NCI-H2171 (cell line): ENCODE results near the gene TNS4.

Experiments used
- DNase-seq: peaks from one replicate; lab custom pipeline; 2025; lab: John Stamatoyannopoulos, UW

The TNS4 gene

DNA sequence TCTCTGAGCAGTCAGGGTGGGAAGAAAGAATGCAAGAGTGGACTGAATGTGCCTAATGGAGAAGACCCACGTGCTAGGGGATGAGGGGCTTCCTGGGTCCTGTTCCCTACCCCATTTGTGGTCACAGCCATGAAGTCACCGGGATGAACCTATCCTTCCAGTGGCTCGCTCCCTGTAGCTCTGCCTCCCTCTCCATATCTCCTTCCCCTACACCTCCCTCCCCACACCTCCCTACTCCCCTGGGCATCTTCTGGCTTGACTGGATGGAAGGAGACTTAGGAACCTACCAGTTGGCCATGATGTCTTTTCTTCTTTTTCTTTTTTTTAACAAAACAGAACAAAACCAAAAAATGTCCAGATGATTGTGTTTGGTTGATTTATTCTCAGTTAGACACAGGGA lies 44.1 kb downstream of the TNS4 start:
- DNase-seq, result no peak

DNA sequence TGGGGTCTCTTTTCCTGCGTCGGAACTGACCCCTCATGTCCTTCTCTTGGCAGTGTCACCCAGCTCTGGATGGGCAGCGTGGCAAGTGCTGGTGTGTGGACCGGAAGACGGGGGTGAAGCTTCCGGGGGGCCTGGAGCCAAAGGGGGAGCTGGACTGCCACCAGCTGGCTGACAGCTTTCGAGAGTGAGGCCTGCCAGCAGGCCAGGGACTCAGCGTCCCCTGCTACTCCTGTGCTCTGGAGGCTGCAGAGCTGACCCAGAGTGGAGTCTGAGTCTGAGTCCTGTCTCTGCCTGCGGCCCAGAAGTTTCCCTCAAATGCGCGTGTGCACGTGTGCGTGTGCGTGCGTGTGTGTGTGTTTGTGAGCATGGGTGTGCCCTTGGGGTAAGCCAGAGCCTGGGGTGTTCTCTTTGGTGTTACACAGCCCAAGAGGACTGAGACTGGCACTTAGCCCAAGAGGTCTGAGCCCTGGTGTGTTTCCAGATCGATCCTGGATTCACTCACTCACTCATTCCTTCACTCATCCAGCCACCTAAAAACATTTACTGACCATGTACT lies 44.9 kb downstream of the TNS4 start:
- no peak for DNase-seq

- DNase-seq, result no peak
Measured at GRCh38 chr17:40454613-40454995, 46.8 kb downstream of the TNS4 start.

- DNase-seq, result no peak
Measured at GRCh38 chr17:40453881-40454612, 47.4 kb downstream of the TNS4 start.

DNA sequence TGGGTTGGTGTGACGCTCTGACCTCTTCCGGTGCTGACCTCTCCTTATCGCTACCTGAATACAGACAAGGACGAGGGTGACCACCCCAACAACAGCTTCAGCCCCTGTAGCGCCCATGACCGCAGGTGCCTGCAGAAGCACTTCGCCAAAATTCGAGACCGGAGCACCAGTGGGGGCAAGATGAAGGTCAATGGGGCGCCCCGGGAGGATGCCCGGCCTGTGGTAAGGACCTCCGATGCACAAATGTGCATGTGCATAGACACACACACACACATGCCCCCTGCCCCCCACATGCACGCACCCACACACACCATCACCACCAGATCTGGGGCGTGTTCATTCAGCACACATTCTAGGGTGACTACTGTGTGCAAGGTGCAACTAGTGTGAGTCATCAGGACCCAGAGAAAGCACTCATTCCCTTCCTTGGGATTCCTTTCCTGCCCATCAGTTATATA lies 48.5 kb downstream of the TNS4 start:
- no peak for DNase-seq

- no peak for DNase-seq
Measured at GRCh38 chr17:40452216-40452787, 49.1 kb downstream of the TNS4 start.

GRCh38 chr17:40451420-40451819 lies 50.0 kb downstream of the TNS4 start:
- no peak for DNase-seq

DNA sequence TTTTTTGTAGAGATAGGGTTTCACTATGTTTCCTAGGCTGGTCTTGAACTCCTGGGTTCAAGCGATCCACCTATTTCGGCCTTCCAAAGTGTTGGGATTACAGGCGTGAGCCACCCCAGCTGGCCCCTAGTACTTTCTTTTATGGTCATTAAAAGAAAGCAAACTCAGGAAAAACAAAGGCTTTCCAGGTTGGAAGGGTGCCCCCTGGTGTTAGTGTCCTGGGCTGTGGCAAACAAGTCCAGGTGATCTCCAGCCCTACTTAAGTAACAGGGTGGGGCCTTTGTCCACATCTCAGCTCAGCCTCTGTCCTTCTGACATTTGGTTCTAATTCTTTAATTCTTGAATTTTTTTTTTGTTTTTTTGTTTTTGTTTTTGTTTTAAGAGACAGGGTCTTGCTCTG lies 51.2 kb downstream of the TNS4 start:
- DNase-seq, result no peak

DNA sequence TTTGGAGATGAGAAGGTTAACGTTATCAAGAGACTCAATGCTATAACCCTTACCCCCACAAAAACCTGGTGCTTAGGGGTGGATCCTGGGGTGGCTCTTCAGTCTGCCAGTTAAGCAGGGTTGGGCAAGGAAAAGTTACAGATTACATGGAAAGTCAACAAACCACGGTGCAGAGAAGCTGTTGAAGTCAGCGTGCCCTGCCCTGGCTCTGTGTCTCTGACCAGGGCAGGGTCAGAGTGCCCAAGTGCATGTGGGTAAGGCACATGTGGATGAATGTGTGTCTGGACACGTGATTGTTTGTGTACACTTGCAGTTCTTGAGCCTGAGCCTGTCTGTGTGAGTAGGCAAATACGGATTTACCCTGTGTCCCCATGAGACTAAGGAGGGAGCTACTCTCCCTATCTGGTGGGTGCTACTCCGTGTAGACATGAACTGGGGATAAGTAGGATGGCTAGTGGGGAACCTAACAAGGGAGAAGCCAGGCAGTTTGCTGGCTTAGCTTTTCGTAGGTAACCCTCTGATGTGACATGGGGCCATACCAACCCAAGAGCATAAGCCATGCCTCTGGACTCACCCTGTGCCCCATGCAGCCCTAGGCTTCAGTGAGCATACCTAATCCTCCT lies 52.7 kb downstream of the TNS4 start:
- DNase-seq, result no peak

- no peak for DNase-seq
Measured at GRCh38 chr17:40448213-40448638, 53.2 kb downstream of the TNS4 start.

DNA sequence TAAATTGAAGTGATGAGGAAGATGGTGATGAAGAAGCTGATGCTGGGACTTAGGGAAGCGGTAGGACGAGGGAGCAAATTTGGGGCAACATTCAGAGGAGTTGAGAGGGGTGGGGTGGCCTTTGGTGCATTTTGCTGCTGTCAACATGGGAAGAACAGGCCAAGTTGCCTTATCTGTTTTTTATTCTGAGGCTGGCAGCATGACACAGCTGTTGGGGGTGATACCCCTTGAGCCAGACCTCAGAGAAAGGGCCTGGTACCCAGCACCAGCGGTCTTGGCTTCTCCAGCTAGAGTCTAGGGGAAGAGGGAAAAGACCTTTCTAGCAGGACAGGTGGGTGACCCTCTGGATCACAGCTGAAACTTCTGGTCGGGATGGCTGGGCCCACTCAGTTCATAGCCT lies 53.6 kb downstream of the TNS4 start:
- DNase-seq, result no peak

GRCh38 chr17:40447148-40447644 lies 54.2 kb downstream of the TNS4 start:
- no peak for DNase-seq

- no peak for DNase-seq
Measured at GRCh38 chr17:40445751-40446468, 55.5 kb downstream of the TNS4 start.

- no peak for DNase-seq
Measured at GRCh38 chr17:40443988-40444899, 57.2 kb downstream of the TNS4 start.

DNA sequence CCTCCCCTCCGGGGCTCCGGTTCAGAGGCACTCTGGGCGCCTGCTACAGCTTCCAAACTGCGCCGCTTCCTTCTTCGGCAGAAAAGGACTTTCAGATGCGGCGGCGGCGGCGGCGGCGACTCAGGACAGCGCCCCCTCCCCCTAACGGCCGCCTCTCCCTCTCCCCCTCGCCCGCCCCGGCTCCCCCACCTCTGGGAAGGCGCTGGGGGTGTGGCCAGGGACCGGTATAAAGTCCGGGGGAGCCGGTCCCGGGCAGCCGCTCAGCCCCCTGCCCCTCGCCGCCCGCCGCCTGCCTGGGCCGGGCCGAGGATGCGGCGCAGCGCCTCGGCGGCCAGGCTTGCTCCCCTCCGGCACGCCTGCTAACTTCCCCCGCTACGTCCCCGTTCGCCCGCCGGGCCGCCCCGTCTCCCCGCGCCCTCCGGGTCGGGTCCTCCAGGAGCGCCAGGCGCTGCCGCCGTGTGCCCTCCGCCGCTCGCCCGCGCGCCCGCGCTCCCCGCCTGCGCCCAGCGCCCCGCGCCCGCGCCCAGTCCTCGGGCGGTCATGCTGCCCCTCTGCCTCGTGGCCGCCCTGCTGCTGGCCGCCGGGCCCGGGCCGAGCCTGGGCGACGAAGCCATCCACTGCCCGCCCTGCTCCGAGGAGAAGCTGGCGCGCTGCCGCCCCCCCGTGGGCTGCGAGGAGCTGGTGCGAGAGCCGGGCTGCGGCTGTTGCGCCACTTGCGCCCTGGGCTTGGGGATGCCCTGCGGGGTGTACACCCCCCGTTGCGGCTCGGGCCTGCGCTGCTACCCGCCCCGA lies 58.0 kb downstream of the TNS4 start, which contains the start of gene IGFBP4:
IGFBP4 (plus strand) TSS at position 255 of the 792 bp plus-strand sequence; CDS start at position 541, 286 bp downstream.
- DNase-seq, result peak; percentile 62

- no peak for DNase-seq
Measured at GRCh38 chr17:40442392-40443195, 58.8 kb downstream of the TNS4 start.

DNA sequence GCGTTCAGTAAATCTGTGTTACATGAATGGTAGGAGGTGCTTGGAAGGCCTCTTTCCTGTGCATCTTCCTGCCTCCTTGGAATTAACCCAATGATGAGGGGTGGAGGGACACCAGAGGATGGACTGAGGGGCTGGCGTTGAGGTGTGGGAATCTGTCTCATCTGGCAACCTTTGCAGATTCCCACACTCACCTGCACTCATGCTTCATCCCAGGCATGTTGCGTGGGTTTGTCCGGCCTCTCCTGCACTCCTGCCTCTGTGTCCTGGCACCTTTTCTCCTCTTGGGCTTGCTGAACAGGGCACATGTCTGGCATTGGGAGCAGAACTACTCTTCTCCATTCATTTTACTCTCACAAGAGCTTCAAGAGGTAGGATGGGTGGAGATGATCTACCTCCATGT lies 61.3 kb downstream of the TNS4 start:
- no peak for DNase-seq

GRCh38 chr17:40437095-40437732 lies 64.2 kb downstream of the TNS4 start:
- DNase-seq, result no peak

DNA sequence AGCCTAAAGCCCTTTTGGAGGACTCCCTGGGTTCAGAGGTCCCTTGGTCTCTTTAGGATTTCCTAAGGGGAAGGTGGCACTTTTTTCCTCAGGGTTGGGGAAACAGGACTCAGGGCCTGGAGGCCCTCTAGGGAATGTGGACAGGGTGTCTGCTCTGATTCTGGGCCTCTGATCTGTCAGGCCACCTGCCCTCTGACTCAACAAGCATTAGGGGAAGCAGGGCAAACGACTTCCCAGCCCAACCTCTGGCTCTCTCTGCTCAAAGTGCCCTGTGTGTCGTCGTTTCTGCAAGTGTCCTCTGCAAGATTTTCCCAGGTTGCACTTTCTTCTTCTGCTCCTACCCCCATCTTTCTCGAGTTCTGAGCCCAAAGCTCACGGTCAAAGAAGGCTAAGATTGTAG lies 64.8 kb downstream of the TNS4 start:
- no peak for DNase-seq
